Adrenal gland (tissue), 5 donors: Measurements from ENCODE around the gene TRMT2A.

Experiments
- CTCF ChIP-seq, 6 experiments: fragments of 450-650 bp in 4 of 6; fragments of 200-600 bp in 2 of 6; sonication (generic) in 1 of 6; IDR thresholded peaks; 1 replicate in 5 of 6; 2 replicates in 1 of 6; pipeline versions ENCODE4 v1.5.1 to v1.8.0; 2016 to 2021; ENCODE audit warnings: antibody characterized with exemption in 6 of 6, mild to moderate bottlenecking in 2 of 6, moderate library complexity in 1 of 6
- POLR2A ChIP-seq, 2 donors: fragments of 450-650 bp; IDR thresholded peaks; one replicate each; pipeline ENCODE4 v1.6.1; 2017; ENCODE audit warnings: antibody characterized with exemption in 2 of 2, mild to moderate bottlenecking in 2 of 2, moderate library complexity in 1 of 2
- donor health status: DM: no; HTN: no; CAD: no.

- TF ChIP-seq CTCF (IDR thresholded peaks at IDR 0.05) (no peak), POLR2A (IDR thresholded peaks at IDR 0.05) (no peak)
These were observed 7.3 kb downstream of the TRMT2A start for GRCh38 chr22:20109411-20110358.
